Measurements from ENCODE around the gene QKI.

Gene QKI

DNA sequence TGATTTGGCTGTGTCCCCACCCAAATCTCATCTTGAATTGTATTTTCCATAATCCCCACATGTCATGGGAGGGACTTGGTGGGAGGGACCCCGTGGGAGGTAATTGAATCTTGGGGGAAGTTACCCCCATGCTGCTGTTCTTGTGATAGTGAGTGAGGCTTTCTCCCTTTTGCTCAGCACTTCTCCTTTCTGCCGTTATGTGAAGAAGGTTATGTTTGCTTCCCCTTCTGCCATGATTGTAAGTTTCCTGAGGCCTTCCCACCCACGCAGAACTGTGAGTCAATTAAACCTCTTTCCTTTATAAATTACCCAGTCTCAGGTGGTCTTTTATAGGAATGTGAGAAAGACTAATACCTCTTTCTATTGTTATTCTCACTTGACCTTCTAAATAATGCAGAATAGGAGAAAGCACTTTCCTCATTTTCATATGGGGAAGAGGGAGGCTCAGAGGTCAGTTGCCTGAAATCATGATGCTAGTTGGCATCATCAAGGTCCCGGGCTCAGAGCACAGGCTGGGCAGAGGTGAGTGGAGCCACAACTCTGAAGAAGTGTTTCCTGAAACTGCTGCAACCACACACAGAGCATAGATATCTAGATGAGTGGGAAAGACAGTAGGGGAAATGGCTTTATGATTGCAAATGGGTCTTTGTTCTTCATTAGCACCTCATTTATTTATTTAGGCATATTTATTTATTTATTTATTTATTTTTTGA, 191.0 kb downstream of the QKI start:
- Histone ChIP-seq H3K27ac (replicated peaks) (no peak overlapping the region), H3K27me3 (ENCODE audit: insufficient read depth, poor library complexity, severe bottlenecking) (no peaks in the 10 kb centered on the region), H3K4me3 (replicated peaks; ENCODE audit: insufficient read depth, low read length) (no peak overlapping the region)
- TF ChIP-seq, protein P1, sequence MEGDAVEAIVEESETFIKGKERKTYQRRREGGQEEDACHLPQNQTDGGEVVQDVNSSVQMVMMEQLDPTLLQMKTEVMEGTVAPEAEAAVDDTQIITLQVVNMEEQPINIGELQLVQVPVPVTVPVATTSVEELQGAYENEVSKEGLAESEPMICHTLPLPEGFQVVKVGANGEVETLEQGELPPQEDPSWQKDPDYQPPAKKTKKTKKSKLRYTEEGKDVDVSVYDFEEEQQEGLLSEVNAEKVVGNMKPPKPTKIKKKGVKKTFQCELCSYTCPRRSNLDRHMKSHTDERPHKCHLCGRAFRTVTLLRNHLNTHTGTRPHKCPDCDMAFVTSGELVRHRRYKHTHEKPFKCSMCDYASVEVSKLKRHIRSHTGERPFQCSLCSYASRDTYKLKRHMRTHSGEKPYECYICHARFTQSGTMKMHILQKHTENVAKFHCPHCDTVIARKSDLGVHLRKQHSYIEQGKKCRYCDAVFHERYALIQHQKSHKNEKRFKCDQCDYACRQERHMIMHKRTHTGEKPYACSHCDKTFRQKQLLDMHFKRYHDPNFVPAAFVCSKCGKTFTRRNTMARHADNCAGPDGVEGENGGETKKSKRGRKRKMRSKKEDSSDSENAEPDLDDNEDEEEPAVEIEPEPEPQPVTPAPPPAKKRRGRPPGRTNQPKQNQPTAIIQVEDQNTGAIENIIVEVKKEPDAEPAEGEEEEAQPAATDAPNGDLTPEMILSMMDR (IDR thresholded peaks at IDR 0.05; ENCODE audit: insufficient read depth, low read length), result no peak
- no peak for TF ChIP-seq POLR2AphosphoS5 (IDR thresholded peaks at IDR 0.05; ENCODE audit: low read depth)
- peak; percentile 87 for TF ChIP-seq SPI1 (IDR thresholded peaks at IDR 0.05; ENCODE audit: borderline replicate concordance, low read depth)
- TF ChIP-seq GABPA (IDR thresholded peaks at IDR 0.05; ENCODE audit: low read depth), result no peak
- TF ChIP-seq, protein P2, sequence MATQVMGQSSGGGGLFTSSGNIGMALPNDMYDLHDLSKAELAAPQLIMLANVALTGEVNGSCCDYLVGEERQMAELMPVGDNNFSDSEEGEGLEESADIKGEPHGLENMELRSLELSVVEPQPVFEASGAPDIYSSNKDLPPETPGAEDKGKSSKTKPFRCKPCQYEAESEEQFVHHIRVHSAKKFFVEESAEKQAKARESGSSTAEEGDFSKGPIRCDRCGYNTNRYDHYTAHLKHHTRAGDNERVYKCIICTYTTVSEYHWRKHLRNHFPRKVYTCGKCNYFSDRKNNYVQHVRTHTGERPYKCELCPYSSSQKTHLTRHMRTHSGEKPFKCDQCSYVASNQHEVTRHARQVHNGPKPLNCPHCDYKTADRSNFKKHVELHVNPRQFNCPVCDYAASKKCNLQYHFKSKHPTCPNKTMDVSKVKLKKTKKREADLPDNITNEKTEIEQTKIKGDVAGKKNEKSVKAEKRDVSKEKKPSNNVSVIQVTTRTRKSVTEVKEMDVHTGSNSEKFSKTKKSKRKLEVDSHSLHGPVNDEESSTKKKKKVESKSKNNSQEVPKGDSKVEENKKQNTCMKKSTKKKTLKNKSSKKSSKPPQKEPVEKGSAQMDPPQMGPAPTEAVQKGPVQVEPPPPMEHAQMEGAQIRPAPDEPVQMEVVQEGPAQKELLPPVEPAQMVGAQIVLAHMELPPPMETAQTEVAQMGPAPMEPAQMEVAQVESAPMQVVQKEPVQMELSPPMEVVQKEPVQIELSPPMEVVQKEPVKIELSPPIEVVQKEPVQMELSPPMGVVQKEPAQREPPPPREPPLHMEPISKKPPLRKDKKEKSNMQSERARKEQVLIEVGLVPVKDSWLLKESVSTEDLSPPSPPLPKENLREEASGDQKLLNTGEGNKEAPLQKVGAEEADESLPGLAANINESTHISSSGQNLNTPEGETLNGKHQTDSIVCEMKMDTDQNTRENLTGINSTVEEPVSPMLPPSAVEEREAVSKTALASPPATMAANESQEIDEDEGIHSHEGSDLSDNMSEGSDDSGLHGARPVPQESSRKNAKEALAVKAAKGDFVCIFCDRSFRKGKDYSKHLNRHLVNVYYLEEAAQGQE (IDR thresholded peaks at IDR 0.05; ENCODE audit: insufficient replicate concordance, low read depth), result no peak
- peak in 1 of 2 experiments; percentile 12 for DNase-seq (ENCODE audit: low read depth in 1 of 2, low spot score in 1 of 2)

DNA sequence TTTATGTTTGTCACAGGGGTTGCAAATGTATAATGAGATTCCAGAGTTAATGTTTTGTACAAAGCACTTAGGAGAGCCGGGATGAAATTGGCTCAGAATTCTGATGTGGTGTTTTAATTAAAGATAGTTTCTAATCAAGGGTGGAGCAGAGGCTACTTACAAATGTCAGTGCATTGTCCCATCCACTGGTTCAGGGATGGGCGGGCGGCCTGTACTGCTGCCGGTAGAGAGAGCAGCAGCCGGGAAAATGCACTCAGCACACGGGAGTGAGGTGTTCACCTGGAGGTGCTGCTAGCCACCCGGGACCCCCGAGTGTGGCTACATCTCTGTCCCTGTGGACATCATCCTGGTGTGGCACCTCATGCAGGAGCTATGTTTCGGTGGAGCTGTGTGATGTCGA, 193.3 kb downstream of the QKI start:
- H3K27ac ChIP-seq (replicated peaks), result no peak overlapping the region
- TF ChIP-seq, protein P2 (IDR thresholded peaks at IDR 0.05; ENCODE audit: insufficient replicate concordance, low read depth), result no peak
- TF ChIP-seq POLR2AphosphoS5 (IDR thresholded peaks at IDR 0.05; ENCODE audit: low read depth) (no peak), GABPA (IDR thresholded peaks at IDR 0.05; ENCODE audit: low read depth) (no peak), SPI1 (IDR thresholded peaks at IDR 0.05; ENCODE audit: borderline replicate concordance, low read depth) (no peak)
- TF ChIP-seq, protein P1 (IDR thresholded peaks at IDR 0.05; ENCODE audit: insufficient read depth, low read length), result no peak
- H3K4me3 ChIP-seq (replicated peaks; ENCODE audit: insufficient read depth, low read length), result no peak overlapping the region
- DNase-seq (ENCODE audit: low read depth in 1 of 2, low spot score in 1 of 2), result no peak
- H3K27me3 ChIP-seq (ENCODE audit: insufficient read depth, poor library complexity, severe bottlenecking), result no peaks in the 10 kb centered on the region

DNA sequence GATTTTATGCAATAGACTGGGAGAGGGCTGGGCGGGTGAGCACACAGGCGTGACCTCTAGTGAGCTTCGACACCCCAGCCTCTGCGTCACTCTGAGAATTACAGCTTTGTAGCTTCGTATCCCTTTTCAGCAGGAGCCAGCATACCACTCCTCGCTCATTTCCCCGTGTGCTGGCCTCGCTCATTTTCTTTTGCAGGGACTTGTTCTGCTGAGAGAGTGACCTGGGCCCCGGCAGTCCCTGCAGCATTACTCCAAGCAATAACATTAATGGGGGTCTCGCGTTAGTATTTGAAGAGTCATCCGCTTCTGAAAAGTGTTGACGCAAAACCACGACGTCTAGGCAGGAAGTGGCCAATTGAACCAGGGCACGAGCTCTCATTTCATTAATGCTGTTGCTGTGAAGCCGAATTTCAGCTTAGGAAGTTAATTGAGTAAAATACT, 193.7 kb downstream of the QKI start:
- DNase-seq (ENCODE audit: low read depth in 1 of 2, low spot score in 1 of 2), result no peak
- no peaks in the 10 kb centered on the region for H3K27me3 ChIP-seq (ENCODE audit: insufficient read depth, poor library complexity, severe bottlenecking)
- TF ChIP-seq, protein P1 (IDR thresholded peaks at IDR 0.05; ENCODE audit: insufficient read depth, low read length), result no peak
- TF ChIP-seq GABPA (IDR thresholded peaks at IDR 0.05; ENCODE audit: low read depth), result no peak
- TF ChIP-seq POLR2AphosphoS5 (IDR thresholded peaks at IDR 0.05; ENCODE audit: low read depth), result no peak
- TF ChIP-seq, protein P2 (IDR thresholded peaks at IDR 0.05; ENCODE audit: insufficient replicate concordance, low read depth), result no peak
- no peak for TF ChIP-seq SPI1 (IDR thresholded peaks at IDR 0.05; ENCODE audit: borderline replicate concordance, low read depth)
- no peak overlapping the region for H3K4me3 ChIP-seq (replicated peaks; ENCODE audit: insufficient read depth, low read length)
- no peak overlapping the region for H3K27ac ChIP-seq (replicated peaks)

Measured in HL-60 (cell line).